ENCODE measurements around the gene NALCN. TPM values are rescaled to one million over a fixed set of nuclear protein-coding genes. Genes with fewer than 3 reads are reported as not detected.

The NALCN gene
- total RNA-seq, 1 donor from 2014 or later, result 1.1 TPM

DNA sequence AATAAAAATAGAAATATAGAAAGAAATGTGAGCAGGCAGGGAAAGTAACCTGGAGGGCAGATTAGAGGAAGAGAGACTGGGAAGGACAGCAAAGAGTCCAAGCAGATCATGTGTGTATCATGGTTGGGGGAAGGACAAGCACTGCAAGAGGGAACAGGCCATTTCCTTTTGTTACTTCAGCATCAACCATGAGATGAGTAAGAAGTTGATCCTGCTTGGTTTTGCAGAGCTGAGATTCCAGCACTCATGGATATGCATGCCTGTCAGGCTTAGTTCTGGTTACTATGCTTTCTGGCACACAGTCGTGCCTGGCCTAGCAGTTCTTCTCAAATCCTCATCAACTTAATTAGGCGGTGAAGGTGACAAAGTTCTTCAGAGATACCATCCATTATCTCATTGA, 18.1 kb downstream of the NALCN start:
- DNase-seq (ENCODE audit: low read depth), result peak; percentile 74
- Mint-ChIP-seq H3K27ac (ENCODE audit: unreplicated experiment) (peak overlapping the region; percentile 95), H3K27me3 (ENCODE audit: low read depth, unreplicated experiment) (no peaks in the 10 kb centered on the region), H3K4me1 (ENCODE audit: low read depth, unreplicated experiment) (peaks cover 39% of the 10 kb centered on the region), H3K4me3 (ENCODE audit: unreplicated experiment) (peak overlapping the region; percentile 34), H3K36me3 (ENCODE audit: low read depth, unreplicated experiment) (no peaks in the 10 kb centered on the region), H3K9me3 (ENCODE audit: unreplicated experiment) (no peaks in the 10 kb centered on the region)
- Histone ChIP-seq H3K4me3 (ENCODE audit: insufficient read depth, low read depth, low read length) (peak overlapping the region; percentile 1), H3K79me2 (ENCODE audit: insufficient read depth, low read length) (no peaks in the 10 kb centered on the region), H3K36me3 (ENCODE audit: insufficient read depth, low read length) (no peaks in the 10 kb centered on the region), H3K4me1 (ENCODE audit: insufficient read depth, low read length) (peaks cover 25% of the 10 kb centered on the region), H3K27ac (ENCODE audit: low read depth, low read length) (peak overlapping the region; percentile 73), H2AFZ (ENCODE audit: low read depth, low read length) (peak overlapping the region; percentile 0), H4K20me1 (ENCODE audit: insufficient read depth, low read length) (no peaks in the 10 kb centered on the region), H3K9ac (ENCODE audit: low read length) (peak overlapping the region; percentile 47), H3K4me2 (ENCODE audit: low read length) (peak overlapping the region; percentile 73), H3K9me3 (ENCODE audit: insufficient read depth, low read depth, low read length) (no peaks in the 10 kb centered on the region), H3K27me3 (ENCODE audit: insufficient read depth, low read length) (no peaks in the 10 kb centered on the region)
- TF ChIP-seq, protein P1, sequence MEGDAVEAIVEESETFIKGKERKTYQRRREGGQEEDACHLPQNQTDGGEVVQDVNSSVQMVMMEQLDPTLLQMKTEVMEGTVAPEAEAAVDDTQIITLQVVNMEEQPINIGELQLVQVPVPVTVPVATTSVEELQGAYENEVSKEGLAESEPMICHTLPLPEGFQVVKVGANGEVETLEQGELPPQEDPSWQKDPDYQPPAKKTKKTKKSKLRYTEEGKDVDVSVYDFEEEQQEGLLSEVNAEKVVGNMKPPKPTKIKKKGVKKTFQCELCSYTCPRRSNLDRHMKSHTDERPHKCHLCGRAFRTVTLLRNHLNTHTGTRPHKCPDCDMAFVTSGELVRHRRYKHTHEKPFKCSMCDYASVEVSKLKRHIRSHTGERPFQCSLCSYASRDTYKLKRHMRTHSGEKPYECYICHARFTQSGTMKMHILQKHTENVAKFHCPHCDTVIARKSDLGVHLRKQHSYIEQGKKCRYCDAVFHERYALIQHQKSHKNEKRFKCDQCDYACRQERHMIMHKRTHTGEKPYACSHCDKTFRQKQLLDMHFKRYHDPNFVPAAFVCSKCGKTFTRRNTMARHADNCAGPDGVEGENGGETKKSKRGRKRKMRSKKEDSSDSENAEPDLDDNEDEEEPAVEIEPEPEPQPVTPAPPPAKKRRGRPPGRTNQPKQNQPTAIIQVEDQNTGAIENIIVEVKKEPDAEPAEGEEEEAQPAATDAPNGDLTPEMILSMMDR (IDR thresholded peaks at IDR 0.05; ENCODE audit: insufficient read depth, low read depth, low read length), result no peak
- TF ChIP-seq EZH2 (IDR thresholded peaks at IDR 0.05; ENCODE audit: insufficient read depth, low read length), result no peak
- FAIRE-seq, result peak; percentile 96

DNA sequence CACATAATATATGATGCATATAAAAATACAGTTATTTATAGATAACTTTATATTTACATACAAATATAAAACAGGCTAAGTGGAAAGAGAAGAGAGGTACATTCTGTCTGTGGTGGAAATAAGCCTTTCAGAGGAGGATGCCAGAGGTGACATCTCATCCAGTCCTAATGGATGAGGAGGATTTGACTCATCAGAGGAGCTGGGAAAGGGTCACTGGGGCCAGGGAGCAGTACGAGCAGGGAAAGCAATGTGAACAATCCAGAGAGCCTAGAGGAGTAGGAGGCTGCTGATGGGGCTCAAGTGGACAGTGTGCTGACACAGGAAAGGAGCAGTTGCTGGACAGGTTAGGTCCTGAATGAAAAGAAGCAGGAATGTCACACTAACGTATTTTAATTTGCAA, 18.6 kb downstream of the NALCN start:
- H3K36me3 Mint-ChIP-seq (ENCODE audit: low read depth, unreplicated experiment), result no peaks in the 10 kb centered on the region
- peak; percentile 92 for DNase-seq (ENCODE audit: low read depth)
- Histone ChIP-seq H2AFZ (ENCODE audit: low read depth, low read length) (peak overlapping the region; percentile 0), H3K79me2 (ENCODE audit: insufficient read depth, low read length) (no peaks in the 10 kb centered on the region), H3K27me3 (ENCODE audit: insufficient read depth, low read length) (no peaks in the 10 kb centered on the region), H3K9ac (ENCODE audit: low read length) (peak overlapping the region; percentile 47), H4K20me1 (ENCODE audit: insufficient read depth, low read length) (no peaks in the 10 kb centered on the region), H3K27ac (ENCODE audit: low read depth, low read length) (peak overlapping the region; percentile 73), H3K4me2 (ENCODE audit: low read length) (peak overlapping the region; percentile 73), H3K4me1 (ENCODE audit: insufficient read depth, low read length) (peaks cover 25% of the 10 kb centered on the region), H3K36me3 (ENCODE audit: insufficient read depth, low read length) (no peaks in the 10 kb centered on the region), H3K9me3 (ENCODE audit: insufficient read depth, low read depth, low read length) (no peaks in the 10 kb centered on the region), H3K4me3 (ENCODE audit: insufficient read depth, low read depth, low read length) (no peak overlapping the region)
- no peaks in the 10 kb centered on the region for H3K27me3 Mint-ChIP-seq (ENCODE audit: low read depth, unreplicated experiment)
- peak; percentile 71 for FAIRE-seq
- peak overlapping the region; percentile 34 for H3K4me3 Mint-ChIP-seq (ENCODE audit: unreplicated experiment)
- H3K4me1 Mint-ChIP-seq (ENCODE audit: low read depth, unreplicated experiment), result peaks cover 39% of the 10 kb centered on the region
- no peak for TF ChIP-seq EZH2 (IDR thresholded peaks at IDR 0.05; ENCODE audit: insufficient read depth, low read length)
- TF ChIP-seq, protein P1 (IDR thresholded peaks at IDR 0.05; ENCODE audit: insufficient read depth, low read depth, low read length), result no peak
- H3K9me3 Mint-ChIP-seq (ENCODE audit: unreplicated experiment), result no peaks in the 10 kb centered on the region
- peak overlapping the region; percentile 95 for H3K27ac Mint-ChIP-seq (ENCODE audit: unreplicated experiment)

DNA sequence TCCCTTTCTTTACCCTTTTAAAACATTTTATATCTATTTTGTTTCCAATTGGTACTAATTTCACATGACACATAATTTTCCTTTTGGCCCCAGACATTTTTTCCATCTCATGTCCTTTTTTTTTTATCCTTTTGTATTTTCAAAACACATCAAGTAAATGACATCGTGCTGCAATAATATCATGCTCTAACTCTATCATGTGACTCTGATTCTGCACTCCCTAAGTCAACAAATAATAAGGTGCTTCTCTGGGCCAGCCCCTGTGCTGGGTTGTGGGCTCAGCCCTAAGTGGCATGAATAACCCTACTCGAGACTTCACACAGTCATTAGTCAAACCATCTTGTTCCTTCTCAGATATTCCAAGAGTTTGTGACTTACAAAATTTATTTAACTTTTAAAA, 21.7 kb downstream of the NALCN start:
- Mint-ChIP-seq H3K27me3 (ENCODE audit: low read depth, unreplicated experiment) (no peaks in the 10 kb centered on the region), H3K27ac (ENCODE audit: unreplicated experiment) (no peak overlapping the region), H3K4me3 (ENCODE audit: unreplicated experiment) (no peak overlapping the region), H3K36me3 (ENCODE audit: low read depth, unreplicated experiment) (no peaks in the 10 kb centered on the region), H3K9me3 (ENCODE audit: unreplicated experiment) (no peaks in the 10 kb centered on the region), H3K4me1 (ENCODE audit: low read depth, unreplicated experiment) (peaks cover 28% of the 10 kb centered on the region)
- H3K4me1 ChIP-seq (ENCODE audit: insufficient read depth, low read length), result peaks cover 25% of the 10 kb centered on the region
- H3K27ac ChIP-seq (ENCODE audit: low read depth, low read length), result no peak overlapping the region
- no peak overlapping the region for H3K9ac ChIP-seq (ENCODE audit: low read length)
- H3K4me3 ChIP-seq (ENCODE audit: insufficient read depth, low read depth, low read length), result no peak overlapping the region
- TF ChIP-seq, protein P1 (IDR thresholded peaks at IDR 0.05; ENCODE audit: insufficient read depth, low read depth, low read length), result no peak
- TF ChIP-seq EZH2 (IDR thresholded peaks at IDR 0.05; ENCODE audit: insufficient read depth, low read length), result no peak
- H3K27me3 ChIP-seq (ENCODE audit: insufficient read depth, low read length), result no peaks in the 10 kb centered on the region
- H2AFZ ChIP-seq (ENCODE audit: low read depth, low read length), result no peak overlapping the region
- DNase-seq (ENCODE audit: low read depth) (no peak), FAIRE-seq (no peak)
- no peaks in the 10 kb centered on the region for H4K20me1 ChIP-seq (ENCODE audit: insufficient read depth, low read length)
- no peaks in the 10 kb centered on the region for H3K36me3 ChIP-seq (ENCODE audit: insufficient read depth, low read length)
- no peak overlapping the region for H3K4me2 ChIP-seq (ENCODE audit: low read length)
- no peaks in the 10 kb centered on the region for H3K9me3 ChIP-seq (ENCODE audit: insufficient read depth, low read depth, low read length)
- no peaks in the 10 kb centered on the region for H3K79me2 ChIP-seq (ENCODE audit: insufficient read depth, low read length)

Data from astrocyte (in vitro differentiated cells and primary cell).